MV-4-11 (cell line): ENCODE measurements around the gene PKM.
A peak's percentile ranks its signal among the peaks of the same experiment; 100 is the strongest.

Experiments
- DNase-seq: peaks from one replicate; lab custom pipeline; 2025; lab: John Stamatoyannopoulos, UW

Gene PKM

GRCh38 chr15:72176159-72176558 is 54.8 kb downstream of the PKM start:
- DNase-seq: no peak

GRCh38 chr15:72175186-72176044 is 55.6 kb downstream of the PKM start:
- DNase-seq: no peak

- DNase-seq: no peak
These were observed 56.3 kb downstream of the PKM start for GRCh38 chr15:72174551-72175165.

- DNase-seq: no peak
These were observed 57.0 kb downstream of the PKM start for GRCh38 chr15:72173864-72174550.

- no peak for DNase-seq
These were observed 57.6 kb downstream of the PKM start for GRCh38 chr15:72173401-72173800.

GRCh38 chr15:72172796-72173195 is 58.2 kb downstream of the PKM start:
- no peak for DNase-seq

- DNase-seq: peak; percentile 14
These were observed 59.0 kb downstream of the PKM start for GRCh38 chr15:72171978-72172377.

- DNase-seq: no peak
These were observed 60.3 kb downstream of the PKM start for GRCh38 chr15:72170691-72171090.

GRCh38 chr15:72169921-72170611 is 60.9 kb downstream of the PKM start:
- no peak for DNase-seq

- DNase-seq: no peak
These were observed 61.6 kb downstream of the PKM start for GRCh38 chr15:72169236-72169920.

GRCh38 chr15:72168808-72169190 is 62.2 kb downstream of the PKM start:
- DNase-seq: no peak

- DNase-seq: no peak
These were observed 62.7 kb downstream of the PKM start for GRCh38 chr15:72168131-72168807.

- no peak for DNase-seq
These were observed 63.5 kb downstream of the PKM start for GRCh38 chr15:72167445-72167844.

GRCh38 chr15:72166716-72167417 is 64.1 kb downstream of the PKM start:
- no peak for DNase-seq

GRCh38 chr15:72163719-72164118 is 67.3 kb downstream of the PKM start:
- no peak for DNase-seq

- no peak for DNase-seq
These were observed 68.4 kb downstream of the PKM start for GRCh38 chr15:72162569-72162968.

- DNase-seq: no peak
These were observed 69.4 kb downstream of the PKM start for GRCh38 chr15:72161361-72162132.

- no peak for DNase-seq
These were observed 70.2 kb downstream of the PKM start for GRCh38 chr15:72160696-72161245.

GRCh38 chr15:72156928-72157327 is 74.1 kb downstream of the PKM start:
- DNase-seq: peak; percentile 71
